ENCODE results near the gene FAF1. TPM values are rescaled to one million over a fixed set of nuclear protein-coding genes. Genes with fewer than 3 reads are reported as not detected.

The FAF1 gene
- total RNA-seq, 2 donors from 2014 or later, result 60.3 to 66.7 TPM

GRCh38 chr1:50978144-50978851 lies 18.2 kb upstream of the FAF1 start:
- no peaks in the 10 kb centered on the region for H3K27me3 ChIP-seq
- H3K9me3 ChIP-seq, result no peaks in the 10 kb centered on the region
- peak overlapping the region; percentile 81 to 93 for H3K9ac ChIP-seq (ENCODE audit: low read depth in 2 of 2, low read length in 2 of 2)
- H3K36me3 ChIP-seq, result no peaks in the 10 kb centered on the region
- no peaks in the 10 kb centered on the region for H3K4me1 ChIP-seq
- intact Hi-C loops (cut with DNase I), result no loop called here
- peak; percentile 76 for DNase-seq
- no peak for TF ChIP-seq CTCF (IDR thresholded peaks at IDR 0.05)
- peak overlapping the region; percentile 71 for H3K4me3 ChIP-seq
- peak overlapping the region; percentile 70 for H3K27ac ChIP-seq

- Histone ChIP-seq H3K36me3 (no peaks in the 10 kb centered on the region), H3K27me3 (no peaks in the 10 kb centered on the region), H3K9me3 (no peaks in the 10 kb centered on the region), H3K4me1 (no peaks in the 10 kb centered on the region), H3K27ac (peak overlapping the region; percentile 80), H3K9ac (ENCODE audit: low read depth in 2 of 2, low read length in 2 of 2) (peak overlapping the region; percentile 87 to 93), H3K4me3 (peak overlapping the region; percentile 71)
- no peak for TF ChIP-seq CTCF (IDR thresholded peaks at IDR 0.05)
- peak; percentile 66 for DNase-seq
- intact Hi-C loops (cut with DNase I), result no loop called here
These were observed 17.6 kb upstream of the FAF1 start for GRCh38 chr1:50977575-50978143.

DNA sequence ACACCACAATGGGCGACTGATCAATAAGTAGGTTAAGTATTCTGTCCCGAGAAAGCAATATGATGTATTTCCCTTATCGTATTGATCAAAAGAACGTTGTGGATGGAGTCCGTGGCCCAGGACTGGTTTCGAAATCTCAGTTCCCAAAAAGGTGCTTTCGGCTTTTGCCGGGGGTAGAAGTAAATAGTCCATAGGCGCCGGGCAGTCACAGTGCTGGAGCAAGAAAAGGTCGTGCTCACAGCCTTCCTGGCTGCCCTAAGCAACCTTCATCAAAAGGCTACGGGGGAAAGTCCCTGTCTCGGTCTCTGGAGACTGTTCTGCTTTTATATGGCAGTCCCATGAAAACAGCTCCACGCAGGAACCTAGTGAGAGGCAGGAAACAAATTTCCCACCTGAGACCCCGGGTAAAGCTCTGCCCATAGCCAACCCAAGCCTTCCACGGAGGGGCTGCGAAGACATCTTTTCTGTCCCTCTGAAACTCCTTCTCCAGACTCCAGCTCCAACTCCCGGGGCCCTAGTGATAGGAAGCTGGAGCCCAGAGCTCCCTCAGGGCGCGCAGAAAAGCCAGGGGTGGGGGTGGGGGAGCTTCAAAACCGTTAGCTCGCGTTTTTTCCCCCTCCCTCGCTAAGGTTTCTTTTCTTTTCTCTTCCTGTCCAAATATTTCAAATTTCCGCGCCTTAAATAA lies 17.0 kb upstream of the FAF1 start:
- no peaks in the 10 kb centered on the region for H3K4me1 ChIP-seq
- peak overlapping the region; percentile 80 for H3K27ac ChIP-seq
- intact Hi-C loops (cut with DNase I), result no loop called here
- peak overlapping the region; percentile 87 to 93 for H3K9ac ChIP-seq (ENCODE audit: low read depth in 2 of 2, low read length in 2 of 2)
- no peak for TF ChIP-seq CTCF (IDR thresholded peaks at IDR 0.05)
- no peaks in the 10 kb centered on the region for H3K27me3 ChIP-seq
- H3K9me3 ChIP-seq, result no peaks in the 10 kb centered on the region
- H3K4me3 ChIP-seq, result peak overlapping the region; percentile 71
- DNase-seq, result peak; percentile 28
- no peaks in the 10 kb centered on the region for H3K36me3 ChIP-seq

- intact Hi-C loops (cut with DNase I), result no loop called here
- H3K4me3 ChIP-seq, result peak overlapping the region; percentile 71
These were observed 16.2 kb upstream of the FAF1 start for GRCh38 chr1:50976111-50976889.

More at GRCh38 chr1:50976111-50976889, 16.2 kb upstream of the FAF1 start:
- H3K9ac ChIP-seq (ENCODE audit: low read depth in 2 of 2, low read length in 2 of 2), result peak overlapping the region in 1 of 2 donors; percentile 87
- no peak for TF ChIP-seq CTCF (IDR thresholded peaks at IDR 0.05)
- H3K27me3 ChIP-seq, result no peaks in the 10 kb centered on the region
- no peaks in the 10 kb centered on the region for H3K9me3 ChIP-seq
- no peaks in the 10 kb centered on the region for H3K4me1 ChIP-seq
- no peak for DNase-seq
- H3K27ac ChIP-seq, result peak overlapping the region; percentile 80
- H3K36me3 ChIP-seq, result no peaks in the 10 kb centered on the region
